Left cardiac atrium (tissue), 4 donors: ENCODE measurements around the gene RAC2. TPM values are rescaled to one million over a fixed set of nuclear protein-coding genes. Genes with fewer than 3 reads are reported as not detected.

Experiments
- ATAC-seq, 2 donors: fragments of 200-7000 bp; cut with Tn5 transposase; one replicate each; pipeline ENCODE4 v1.9.1; 2020; ENCODE audit warnings: mild to moderate bottlenecking in 2 of 2, moderate library complexity in 2 of 2
- DNase-seq: peaks from one replicate; pipeline ENCODE4 v3.0.0-alpha.2; 2020
- intact Hi-C, 2 donors: fragments of 100-400 bp; cut with DNase I; formaldehyde crosslinking; loops; one replicate each; pipeline versions ENCODE4 v1.14.1 to v1.15.1; 2022 to 2023
- total RNA-seq, 2 donors: library from RNA; stranded (reverse); fragmentation: NEBNext Ultra II Directional; extraction: Animal tissue kit (Norgen Biotek cat#: 25700); gene quantifications; one replicate each; pipeline ENCODE4 v1.2.1, GENCODE V29; 2021
- donor health status: DM: no; HTN: yes; CAD: no.
- donor health status: DM: no; HTN: yes; CAD: no; lungs with severe emphysema.
- donor health status: DM: yes; HTN: yes; CAD: no.
- donor health status: Dilated cardiomyopathy.

The RAC2 gene
- total RNA-seq, 2 donors from 2014 or later, result 6.4 to 12.5 TPM

GRCh38 chr22:37278261-37278660 is 34.2 kb upstream of the RAC2 start:
- DNase-seq (no peak), ATAC-seq (no peak)
- intact Hi-C loops, result no loop called here

GRCh38 chr22:37277384-37277783 is 33.3 kb upstream of the RAC2 start:
- ATAC-seq (no peak), DNase-seq (no peak)
- intact Hi-C loops, result no loop called here

- no peak for DNase-seq
- no peak for ATAC-seq
- intact Hi-C loops, result no loop called here
Measured at GRCh38 chr22:37276776-37277175, 32.7 kb upstream of the RAC2 start.

GRCh38 chr22:37275622-37276021 is 31.6 kb upstream of the RAC2 start:
- no peak for ATAC-seq
- intact Hi-C loops, result no loop called here
- DNase-seq, result no peak

- ATAC-seq, result no peak
- intact Hi-C loops, result no loop called here
- DNase-seq, result no peak
Measured at GRCh38 chr22:37275134-37275533, 31.1 kb upstream of the RAC2 start.

- DNase-seq (peak; percentile 52), ATAC-seq (peak; percentile 62 to 78)
- intact Hi-C loops, result no loop called here
Measured at GRCh38 chr22:37274380-37274862, 30.4 kb upstream of the RAC2 start.

- ATAC-seq, result no peak
- intact Hi-C loops, result no loop called here
- DNase-seq, result no peak
Measured at GRCh38 chr22:37273846-37274225, 29.8 kb upstream of the RAC2 start.

GRCh38 chr22:37273126-37273845 is 29.2 kb upstream of the RAC2 start:
- peak in 1 of 2 donors; percentile 22 for ATAC-seq
- intact Hi-C loops, result no loop called here
- no peak for DNase-seq

- intact Hi-C loops, result no loop called here
- no peak for DNase-seq
- ATAC-seq, result peak in 1 of 2 donors; percentile 38
Measured at GRCh38 chr22:37270928-37271650, 27.0 kb upstream of the RAC2 start.

GRCh38 chr22:37269936-37270678 is 26.0 kb upstream of the RAC2 start:
- ATAC-seq, result peak; percentile 10 to 32
- intact Hi-C loops, result no loop called here
- no peak for DNase-seq

- intact Hi-C loops, result no loop called here
- DNase-seq, result no peak
- peak in 1 of 2 donors; percentile 7 for ATAC-seq
Measured at GRCh38 chr22:37267661-37268413, 23.8 kb upstream of the RAC2 start.

GRCh38 chr22:37267135-37267587 is 23.1 kb upstream of the RAC2 start:
- ATAC-seq (peak; percentile 58 to 70), DNase-seq (peak; percentile 41)
- intact Hi-C loops, result no loop called here

GRCh38 chr22:37266581-37267134 is 22.6 kb upstream of the RAC2 start:
- DNase-seq, result no peak
- ATAC-seq, result peak in 1 of 2 donors; percentile 18
- intact Hi-C loops, result no loop called here

- DNase-seq (no peak), ATAC-seq (no peak)
- intact Hi-C loops, result loop anchor here in 1 of 2 donors (5.0 kb wide), 1 partner anchor 193 kb away; no protein-coding TSS in a partner anchor
Measured at GRCh38 chr22:37263966-37264887, 20.2 kb upstream of the RAC2 start.

GRCh38 chr22:37262346-37262745 is 18.3 kb upstream of the RAC2 start:
- no peak for DNase-seq
- intact Hi-C loops, result loop anchor here in 1 of 2 donors (5.0 kb wide), 1 partner anchor 195 kb away; no protein-coding TSS in a partner anchor
- no peak for ATAC-seq

- intact Hi-C loops, result loop anchor here in 1 of 2 donors (5.0 kb wide), 1 partner anchor 196 kb away; no protein-coding TSS in a partner anchor
- DNase-seq, result peak; percentile 52
- peak in 1 of 2 donors; percentile 72 for ATAC-seq
Measured at GRCh38 chr22:37260901-37261336, 16.9 kb upstream of the RAC2 start.

- intact Hi-C loops, result loop anchor here in 1 of 2 donors (5.0 kb wide), 1 partner anchor 197 kb away; no protein-coding TSS in a partner anchor
Measured at GRCh38 chr22:37260155-37260795, 16.2 kb upstream of the RAC2 start.

More at GRCh38 chr22:37260155-37260795, 16.2 kb upstream of the RAC2 start:
- DNase-seq (no peak), ATAC-seq (no peak)
